HepG2 (cell line): ENCODE data around the gene FRRS1. TPM values are rescaled to one million over a fixed set of nuclear protein-coding genes. Genes with fewer than 3 reads are reported as not detected.

Source experiments
- ATAC-seq: fragments of 200-7000 bp; cut with Tn5 transposase; 3 replicates; pipeline ENCODE4 v1.9.1; 2020; ENCODE audit warnings: mild to moderate bottlenecking, moderate library complexity
- BruUV-seq: library from RNA; stranded (reverse); fragments of 400-500 nt; replicated peaks from 2 replicates; lab custom pipeline; 2021; lab: Mats Ljungman, UMichigan
- CTCF ChIA-PET: fragments of 300-600 bp; formaldehyde crosslinking; extraction: SDS; loops from one replicate; lab custom pipeline; 2021; ENCODE audit warnings: low total read pairs, inconsistent platforms, low intra/inter-chr PET ratio; lab: Yijun Ruan, JAX
- POLR2A ChIA-PET: fragments of 350-600 bp; sonication (Branson Sonifier 250); formaldehyde crosslinking; loops from one replicate; lab custom pipeline; 2020; ENCODE audit warnings: antibody characterized with exemption, inconsistent platforms; lab: Yijun Ruan, JAX
- DNase-seq: peaks from one replicate; pipeline ENCODE4 v3.0.0-alpha.2; 2015; ENCODE audit warnings: low spot score
- FAIRE-seq: peaks from 3 replicates; lab custom pipeline; 2011; peaks lifted over from hg19 to GRCh38; lab: Jason Lieb, UNC
- H2AFZ ChIP-seq: one replicate; pipeline ENCODE4 v1.6.1; 2011; ENCODE audit warnings: low read length, inconsistent platforms
- H3K27ac ChIP-seq: fragments of 300-600 bp; 3 replicates; pipeline ENCODE4 v1.8.0; 2011; ENCODE audit warnings: mixed run types, mild to moderate bottlenecking, mixed read lengths, low read length, inconsistent platforms; ENCODE audit not compliant: insufficient read depth; ENCODE audit errors: extremely low read length
- H3K27me3 ChIP-seq, 2 experiments: fragments of 200-600 bp in 1 of 2; 2 replicates in 1 of 2; 3 replicates in 1 of 2; pipeline versions ENCODE4 v1.6.0 to v1.8.0; 2011; ENCODE audit warnings: low read length in 2 of 2, mild to moderate bottlenecking in 2 of 2, moderate library complexity in 2 of 2, inconsistent platforms in 1 of 2; ENCODE audit not compliant: insufficient read depth in 2 of 2, control insufficient read depth in 1 of 2
- H3K36me3 ChIP-seq, 2 experiments: fragments of 200-600 bp in 1 of 2; replicated peaks in 1 of 2; 2 replicates in 1 of 2; 3 replicates in 1 of 2; pipeline versions ENCODE4 v1.5.1 to v1.8.0; 2011; ENCODE audit warnings: low read length in 2 of 2, inconsistent platforms in 1 of 2; ENCODE audit not compliant: insufficient read depth in 2 of 2, control insufficient read depth in 1 of 2
- H3K4me1 ChIP-seq: 2 replicates; pipeline ENCODE4 v1.5.1; 2012; ENCODE audit warnings: low read length, inconsistent platforms; ENCODE audit not compliant: insufficient read depth
- H3K4me2 ChIP-seq: 2 replicates; pipeline ENCODE4 v1.6.0; 2011; ENCODE audit warnings: low read depth, low read length, inconsistent platforms
- H3K4me3 ChIP-seq, 3 experiments: fragments of 200-600 bp in 1 of 3; sonication (generic), shearing (Covaris generic) in 1 of 3; replicated peaks in 1 of 3; 2 replicates each; pipeline ENCODE4 v1.5.1; 2011 to 2016; ENCODE audit warnings: low read length in 3 of 3, inconsistent platforms in 2 of 3, low read depth in 2 of 3, mild to moderate bottlenecking in 2 of 3, control low read depth in 1 of 3, mixed read lengths in 1 of 3; ENCODE audit not compliant: insufficient read depth in 1 of 3
- H3K79me2 ChIP-seq: one replicate; pipeline ENCODE4 v1.6.1; 2011; ENCODE audit warnings: low read length, inconsistent platforms; ENCODE audit not compliant: insufficient read depth
- H3K9ac ChIP-seq: 2 replicates; pipeline ENCODE4 v1.6.0; 2011; ENCODE audit warnings: mild to moderate bottlenecking, low read depth, low read length, inconsistent platforms; ENCODE audit not compliant: insufficient read depth
- H3K9me3 ChIP-seq: 2 replicates; pipeline ENCODE4 v1.5.1; 2012; ENCODE audit warnings: mild to moderate bottlenecking, low read length
- H4K20me1 ChIP-seq: 2 replicates; pipeline ENCODE4 v1.6.0; 2011; ENCODE audit warnings: inconsistent platforms, mild to moderate bottlenecking, low read length, moderate library complexity; ENCODE audit not compliant: insufficient read depth
- GABPA ChIP-seq, 2 experiments: IDR thresholded peaks; 2 replicates each; pipeline ENCODE4 v1.6.1; 2011 to 2016; ENCODE audit warnings: low read depth in 2 of 2, low read length in 1 of 2, missing biosample characterization in 1 of 2, missing genetic modification characterization in 1 of 2
- MXI1 ChIP-seq: IDR thresholded peaks from 3 replicates; pipeline ENCODE4 v1.6.1; 2012; ENCODE audit warnings: low read depth, low read length, inconsistent platforms, borderline replicate concordance
- SOX5 ChIP-seq: IDR thresholded peaks from 2 replicates; pipeline ENCODE4 v1.6.1; 2016; ENCODE audit warnings: borderline replicate concordance
- ZNF550 ChIP-seq: sonication (generic); formaldehyde crosslinking; IDR thresholded peaks from 2 replicates; pipeline ENCODE4 v1.4.0; 2020; ENCODE audit warnings: mild to moderate bottlenecking, missing genetic modification reagents, borderline replicate concordance
- WGBS: methylation state at CpG from one replicate; pipeline ENCODE4 v1.1.6; 2017; ENCODE audit warnings: low lambda C conversion rate; 5-methylcytosine and 5-hydroxymethylcytosine counted together
- in situ Hi-C: cut with HindIII; loops from 2 replicates; pipeline ENCODE4 v1.10.0; 2017; ENCODE audit warnings: low pct_unique_long_range_greater_than_20kb; ENCODE audit not compliant: extremely low pct_ligation_motif_present
- intact Hi-C: fragments of 100-400 bp; cut with micrococcal nuclease; formaldehyde crosslinking; loops from one replicate; pipeline ENCODE4 v1.10.0; 2022; ENCODE audit not compliant: unreplicated experiment
- polyA plus RNA-seq, 8 experiments: library from polyadenylated mRNA; depleted of rRNA in 3 of 8; stranded (reverse) in 7 of 8; unstranded in 1 of 8; fragments of >200 nt; fragmentation: Illumina TruSeq in 4 of 8; extraction: Trizol in 4 of 8; gene quantifications; 2 replicates each; pipeline versions ENCODE4 v1.2.1 to v1.2.3, GENCODE V29; 2011 to 2016; ENCODE audit warnings: low read depth in 4 of 8, missing spikeins in 1 of 8, mixed read lengths in 1 of 8; ENCODE audit not compliant: insufficient read depth in 1 of 8
- total RNA-seq, 5 experiments: library from RNA; depleted of rRNA; stranded (reverse); fragments of >200 nt; fragmentation: Illumina TruSeq; extraction: Trizol; gene quantifications; 2 replicates each; pipeline ENCODE4 v1.2.3, GENCODE V29; 2016; ENCODE audit warnings: low read depth in 1 of 5
- TF ChIP-seq, protein P1 (sequence below): IDR thresholded peaks from 2 replicates; pipeline ENCODE4 v1.6.1; 2016; ENCODE audit warnings: low read depth
- TF ChIP-seq, protein P2 (sequence below): sonication (generic); formaldehyde crosslinking; IDR thresholded peaks from 2 replicates; pipeline ENCODE4 v1.4.0; 2020; ENCODE audit warnings: missing genetic modification reagents
- TF ChIP-seq, protein P3 (sequence below): sonication (generic); formaldehyde crosslinking; IDR thresholded peaks from 2 replicates; pipeline ENCODE4 v1.5.0; 2020; ENCODE audit warnings: missing genetic modification reagents
- TF ChIP-seq, protein P4 (sequence below): IDR thresholded peaks from 2 replicates; pipeline ENCODE4 v1.4.0; 2020; ENCODE audit warnings: mild to moderate bottlenecking, missing genetic modification reagents
- TF ChIP-seq, protein P5 (sequence below): IDR thresholded peaks from 2 replicates; pipeline ENCODE4 v1.6.1; 2016; ENCODE audit warnings: mild to moderate bottlenecking

FRRS1 gene
- total and polyA plus RNA-seq, 2 of the 13 experiments (the other 11 are each of a cell fraction or from before 2014, with no cell fraction given) = 22.6 to 23.4 TPM

DNA sequence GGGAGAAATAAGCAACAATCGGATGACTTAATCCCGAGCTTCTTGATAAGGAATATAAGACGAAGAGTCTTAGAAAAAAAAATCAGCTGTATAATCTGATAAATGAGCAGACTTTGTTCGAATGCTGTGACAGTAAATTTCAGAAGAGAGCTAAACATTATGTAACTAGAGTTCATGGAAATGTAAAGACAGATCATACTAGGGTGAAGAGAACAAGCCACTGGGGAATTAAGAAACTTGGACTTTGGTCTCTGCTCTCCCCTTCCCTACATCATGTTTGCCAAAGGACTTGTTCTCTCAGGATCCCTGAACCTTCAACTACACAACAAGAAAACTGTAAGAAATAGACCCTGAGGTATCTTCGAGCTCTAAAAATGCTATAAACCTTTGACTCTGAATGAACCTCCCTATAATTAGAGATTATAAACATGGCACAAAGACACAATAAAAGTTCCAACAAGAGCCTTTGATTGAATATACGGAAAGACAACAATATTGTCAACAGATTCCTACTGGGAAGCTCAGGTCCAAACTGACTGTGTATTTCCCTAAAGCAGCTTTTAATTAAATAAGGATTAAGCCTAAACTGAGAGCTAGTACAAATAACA, 27.5 kb downstream of the FRRS1 start:
- H3K27ac ChIP-seq = peak overlapping the region; percentile 70
- H3K4me1 ChIP-seq = peaks cover 37% of the 10 kb centered on the region
- intact Hi-C loops = no loop called here
- no peaks in the 10 kb centered on the region for H4K20me1 ChIP-seq
- H3K9me3 ChIP-seq = no peaks in the 10 kb centered on the region
- no peak overlapping the region for H3K4me3 ChIP-seq
- ChIA-PET CTCF (no interaction called here), POLR2A (interaction anchor here (1.1 to 1.4 kb wide), 4 partner anchors 18 to 112 kb away, joined by 4 to 8 read pairs (median 4); partner anchors contain the start of genes AGL and FRRS1)
- in situ Hi-C loops = no loop called here
- no peak overlapping the region for H2AFZ ChIP-seq
- no peaks in the 10 kb centered on the region for H3K79me2 ChIP-seq
- no peaks in the 10 kb centered on the region for H3K27me3 ChIP-seq
- H3K36me3 ChIP-seq = peaks cover 6 to 41% of the 10 kb centered on the region in 2 experiments
- FAIRE-seq (peak; percentile 92), DNase-seq (peak; percentile 90), ATAC-seq (peak; percentile 91)
- H3K4me2 ChIP-seq = peak overlapping the region; percentile 41
- 25% methylated on average over 6 of the region's 6 CpGs for WGBS
- no TSS peak for BruUV-seq
- no peak overlapping the region for H3K9ac ChIP-seq
- TF ChIP-seq, protein P1, sequence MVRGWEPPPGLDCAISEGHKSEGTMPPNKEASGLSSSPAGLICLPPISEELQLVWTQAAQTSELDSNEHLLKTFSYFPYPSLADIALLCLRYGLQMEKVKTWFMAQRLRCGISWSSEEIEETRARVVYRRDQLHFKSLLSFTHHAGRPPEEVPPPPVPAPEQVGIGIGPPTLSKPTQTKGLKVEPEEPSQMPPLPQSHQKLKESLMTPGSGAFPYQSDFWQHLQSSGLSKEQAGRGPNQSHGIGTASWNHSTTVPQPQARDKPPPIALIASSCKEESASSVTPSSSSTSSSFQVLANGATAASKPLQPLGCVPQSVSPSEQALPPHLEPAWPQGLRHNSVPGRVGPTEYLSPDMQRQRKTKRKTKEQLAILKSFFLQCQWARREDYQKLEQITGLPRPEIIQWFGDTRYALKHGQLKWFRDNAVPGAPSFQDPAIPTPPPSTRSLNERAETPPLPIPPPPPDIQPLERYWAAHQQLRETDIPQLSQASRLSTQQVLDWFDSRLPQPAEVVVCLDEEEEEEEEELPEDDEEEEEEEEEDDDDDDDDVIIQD = peak; percentile 88; the same call in 1 of the 2 replicates
- TF ChIP-seq ZNF550 (CRISPR knock-in tag) (no peak), SOX5 (CRISPR knock-in tag) (peak; percentile 79; the same call in 1 of the 2 replicates), MXI1 (no peak), GABPA (IDR thresholded peaks at IDR 0.05; ENCODE audit: low read depth, low read length) (no peak), GABPA (CRISPR knock-in tag; IDR thresholded peaks at IDR 0.05; ENCODE audit: low read depth) (peak; percentile 34; the same call in 1 of the 2 replicates)
- TF ChIP-seq, protein P2, sequence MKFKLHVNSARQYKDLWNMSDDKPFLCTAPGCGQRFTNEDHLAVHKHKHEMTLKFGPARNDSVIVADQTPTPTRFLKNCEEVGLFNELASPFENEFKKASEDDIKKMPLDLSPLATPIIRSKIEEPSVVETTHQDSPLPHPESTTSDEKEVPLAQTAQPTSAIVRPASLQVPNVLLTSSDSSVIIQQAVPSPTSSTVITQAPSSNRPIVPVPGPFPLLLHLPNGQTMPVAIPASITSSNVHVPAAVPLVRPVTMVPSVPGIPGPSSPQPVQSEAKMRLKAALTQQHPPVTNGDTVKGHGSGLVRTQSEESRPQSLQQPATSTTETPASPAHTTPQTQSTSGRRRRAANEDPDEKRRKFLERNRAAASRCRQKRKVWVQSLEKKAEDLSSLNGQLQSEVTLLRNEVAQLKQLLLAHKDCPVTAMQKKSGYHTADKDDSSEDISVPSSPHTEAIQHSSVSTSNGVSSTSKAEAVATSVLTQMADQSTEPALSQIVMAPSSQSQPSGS (CRISPR knock-in tag) = peak; percentile 69; the same call in 1 of the 2 replicates
- TF ChIP-seq, protein P3, sequence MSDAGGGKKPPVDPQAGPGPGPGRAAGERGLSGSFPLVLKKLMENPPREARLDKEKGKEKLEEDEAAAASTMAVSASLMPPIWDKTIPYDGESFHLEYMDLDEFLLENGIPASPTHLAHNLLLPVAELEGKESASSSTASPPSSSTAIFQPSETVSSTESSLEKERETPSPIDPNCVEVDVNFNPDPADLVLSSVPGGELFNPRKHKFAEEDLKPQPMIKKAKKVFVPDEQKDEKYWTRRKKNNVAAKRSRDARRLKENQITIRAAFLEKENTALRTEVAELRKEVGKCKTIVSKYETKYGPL (CRISPR knock-in tag) = peak; percentile 90
- TF ChIP-seq, protein P4, sequence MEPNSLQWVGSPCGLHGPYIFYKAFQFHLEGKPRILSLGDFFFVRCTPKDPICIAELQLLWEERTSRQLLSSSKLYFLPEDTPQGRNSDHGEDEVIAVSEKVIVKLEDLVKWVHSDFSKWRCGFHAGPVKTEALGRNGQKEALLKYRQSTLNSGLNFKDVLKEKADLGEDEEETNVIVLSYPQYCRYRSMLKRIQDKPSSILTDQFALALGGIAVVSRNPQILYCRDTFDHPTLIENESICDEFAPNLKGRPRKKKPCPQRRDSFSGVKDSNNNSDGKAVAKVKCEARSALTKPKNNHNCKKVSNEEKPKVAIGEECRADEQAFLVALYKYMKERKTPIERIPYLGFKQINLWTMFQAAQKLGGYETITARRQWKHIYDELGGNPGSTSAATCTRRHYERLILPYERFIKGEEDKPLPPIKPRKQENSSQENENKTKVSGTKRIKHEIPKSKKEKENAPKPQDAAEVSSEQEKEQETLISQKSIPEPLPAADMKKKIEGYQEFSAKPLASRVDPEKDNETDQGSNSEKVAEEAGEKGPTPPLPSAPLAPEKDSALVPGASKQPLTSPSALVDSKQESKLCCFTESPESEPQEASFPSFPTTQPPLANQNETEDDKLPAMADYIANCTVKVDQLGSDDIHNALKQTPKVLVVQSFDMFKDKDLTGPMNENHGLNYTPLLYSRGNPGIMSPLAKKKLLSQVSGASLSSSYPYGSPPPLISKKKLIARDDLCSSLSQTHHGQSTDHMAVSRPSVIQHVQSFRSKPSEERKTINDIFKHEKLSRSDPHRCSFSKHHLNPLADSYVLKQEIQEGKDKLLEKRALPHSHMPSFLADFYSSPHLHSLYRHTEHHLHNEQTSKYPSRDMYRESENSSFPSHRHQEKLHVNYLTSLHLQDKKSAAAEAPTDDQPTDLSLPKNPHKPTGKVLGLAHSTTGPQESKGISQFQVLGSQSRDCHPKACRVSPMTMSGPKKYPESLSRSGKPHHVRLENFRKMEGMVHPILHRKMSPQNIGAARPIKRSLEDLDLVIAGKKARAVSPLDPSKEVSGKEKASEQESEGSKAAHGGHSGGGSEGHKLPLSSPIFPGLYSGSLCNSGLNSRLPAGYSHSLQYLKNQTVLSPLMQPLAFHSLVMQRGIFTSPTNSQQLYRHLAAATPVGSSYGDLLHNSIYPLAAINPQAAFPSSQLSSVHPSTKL = peak; percentile 96
- TF ChIP-seq, protein P5, sequence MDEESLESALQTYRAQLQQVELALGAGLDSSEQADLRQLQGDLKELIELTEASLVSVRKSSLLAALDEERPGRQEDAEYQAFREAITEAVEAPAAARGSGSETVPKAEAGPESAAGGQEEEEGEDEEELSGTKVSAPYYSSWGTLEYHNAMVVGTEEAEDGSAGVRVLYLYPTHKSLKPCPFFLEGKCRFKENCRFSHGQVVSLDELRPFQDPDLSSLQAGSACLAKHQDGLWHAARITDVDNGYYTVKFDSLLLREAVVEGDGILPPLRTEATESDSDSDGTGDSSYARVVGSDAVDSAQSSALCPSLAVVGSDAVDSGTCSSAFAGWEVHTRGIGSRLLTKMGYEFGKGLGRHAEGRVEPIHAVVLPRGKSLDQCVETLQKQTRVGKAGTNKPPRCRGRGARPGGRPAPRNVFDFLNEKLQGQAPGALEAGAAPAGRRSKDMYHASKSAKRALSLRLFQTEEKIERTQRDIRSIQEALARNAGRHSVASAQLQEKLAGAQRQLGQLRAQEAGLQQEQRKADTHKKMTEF (CRISPR knock-in tag) = peak; percentile 65; the same call in 1 of the 2 replicates
